ENCODE results near the gene SORCS2.

Gene SORCS2

GRCh38 chr4:7689773-7690693 is 497.7 kb downstream of the SORCS2 start:
- Histone ChIP-seq H3K27ac (ENCODE audit: low read depth, low read length) (no peak overlapping the region), H3K9me2 (replicated peaks; ENCODE audit: control insufficient read depth, low read length) (no peaks in the 10 kb centered on the region), H3K4me1 (ENCODE audit: control insufficient read depth, low read length) (no peaks in the 10 kb centered on the region), H3K4me3 (ENCODE audit: low read length) (no peak overlapping the region), H3K36me3 (ENCODE audit: control insufficient read depth, low read length) (no peaks in the 10 kb centered on the region), H3K4me2 (ENCODE audit: low read length) (no peak overlapping the region), H3K9me3 (ENCODE audit: control insufficient read depth, insufficient read depth, low read length) (no peaks in the 10 kb centered on the region), H3K27me3 (ENCODE audit: control insufficient read depth, low read length) (peaks cover 1% of the 10 kb centered on the region; the same call in 1 of the 2 replicates), H3F3A (ENCODE audit: control insufficient read depth, insufficient read depth) (no peaks in the 10 kb centered on the region), H3K79me2 (ENCODE audit: control insufficient read depth, low read length) (no peaks in the 10 kb centered on the region), H4K20me1 (ENCODE audit: control insufficient read depth, insufficient read depth, low read depth, low read length) (no peaks in the 10 kb centered on the region)
- TF ChIP-seq CTCF (IDR thresholded peaks at IDR 0.05; ENCODE audit: low read depth, low read length, poor library complexity, severe bottlenecking), result no peak
- TF ChIP-seq EZH2phosphoT487 (IDR thresholded peaks at IDR 0.05; ENCODE audit: borderline replicate concordance, low read length), result no peak

- no peaks in the 10 kb centered on the region for H3K36me3 ChIP-seq (ENCODE audit: control insufficient read depth, low read length)
- H3K4me3 ChIP-seq (ENCODE audit: low read length), result no peak overlapping the region
- no peaks in the 10 kb centered on the region for H4K20me1 ChIP-seq (ENCODE audit: control insufficient read depth, insufficient read depth, low read depth, low read length)
- no peaks in the 10 kb centered on the region for H3K27me3 ChIP-seq (ENCODE audit: control insufficient read depth, low read length)
- no peak overlapping the region for H3K4me2 ChIP-seq (ENCODE audit: low read length)
- TF ChIP-seq CTCF (IDR thresholded peaks at IDR 0.05; ENCODE audit: low read depth, low read length, poor library complexity, severe bottlenecking), result no peak
- TF ChIP-seq EZH2phosphoT487 (IDR thresholded peaks at IDR 0.05; ENCODE audit: borderline replicate concordance, low read length), result no peak
- H3K9me2 ChIP-seq (replicated peaks; ENCODE audit: control insufficient read depth, low read length), result no peaks in the 10 kb centered on the region
- no peak overlapping the region for H3K27ac ChIP-seq (ENCODE audit: low read depth, low read length)
- H3F3A ChIP-seq (ENCODE audit: control insufficient read depth, insufficient read depth), result no peaks in the 10 kb centered on the region
- no peaks in the 10 kb centered on the region for H3K79me2 ChIP-seq (ENCODE audit: control insufficient read depth, low read length)
- H3K4me1 ChIP-seq (ENCODE audit: control insufficient read depth, low read length), result no peaks in the 10 kb centered on the region
- H3K9me3 ChIP-seq (ENCODE audit: control insufficient read depth, insufficient read depth, low read length), result no peaks in the 10 kb centered on the region
These were observed 498.7 kb downstream of the SORCS2 start for GRCh38 chr4:7691061-7691460.

GRCh38 chr4:7691982-7692381 is 499.6 kb downstream of the SORCS2 start:
- H3K27me3 ChIP-seq (ENCODE audit: control insufficient read depth, low read length), result no peaks in the 10 kb centered on the region
- H3K4me2 ChIP-seq (ENCODE audit: low read length), result no peak overlapping the region
- no peaks in the 10 kb centered on the region for H3F3A ChIP-seq (ENCODE audit: control insufficient read depth, insufficient read depth)
- no peak overlapping the region for H3K4me3 ChIP-seq (ENCODE audit: low read length)
- H3K9me2 ChIP-seq (replicated peaks; ENCODE audit: control insufficient read depth, low read length), result no peaks in the 10 kb centered on the region
- H3K27ac ChIP-seq (ENCODE audit: low read depth, low read length), result no peak overlapping the region
- H4K20me1 ChIP-seq (ENCODE audit: control insufficient read depth, insufficient read depth, low read depth, low read length), result no peaks in the 10 kb centered on the region
- H3K4me1 ChIP-seq (ENCODE audit: control insufficient read depth, low read length), result no peaks in the 10 kb centered on the region
- H3K36me3 ChIP-seq (ENCODE audit: control insufficient read depth, low read length), result no peaks in the 10 kb centered on the region
- TF ChIP-seq CTCF (IDR thresholded peaks at IDR 0.05; ENCODE audit: low read depth, low read length, poor library complexity, severe bottlenecking), result no peak
- no peaks in the 10 kb centered on the region for H3K79me2 ChIP-seq (ENCODE audit: control insufficient read depth, low read length)
- no peaks in the 10 kb centered on the region for H3K9me3 ChIP-seq (ENCODE audit: control insufficient read depth, insufficient read depth, low read length)

Data from DOHH2 (cell line).